Peyer's patch (tissue), 4 donors: Measurements from ENCODE around the gene CDH10. TPM values are rescaled to one million over a fixed set of nuclear protein-coding genes. Genes with fewer than 3 reads are reported as not detected.

ENCODE experiments used
- DNase-seq, 3 donors: peaks; one replicate each; pipeline ENCODE4 v3.0.0-alpha.2; 2017 to 2019
- H3K27ac ChIP-seq, 4 donors: fragments of 200-600 bp; sonication (generic); one replicate each; pipeline ENCODE4 v1.5.1; 2016 to 2019
- H3K27me3 ChIP-seq, 2 donors: fragments of 200-600 bp; sonication (generic); one replicate each; pipeline ENCODE4 v1.5.1; 2019
- H3K36me3 ChIP-seq, 3 donors: fragments of 200-600 bp; sonication (generic); one replicate each; pipeline ENCODE4 v1.5.1; 2016 to 2019
- H3K4me1 ChIP-seq, 4 donors: fragments of 200-600 bp; sonication (generic); one replicate each; pipeline ENCODE4 v1.5.1; 2016 to 2019
- H3K4me3 ChIP-seq, 4 donors: fragments of 200-600 bp; sonication (generic); 1 replicate in 3 of 4; 2 replicates in 1 of 4; pipeline ENCODE4 v1.5.1; 2016 to 2019; ENCODE audit warnings: mild to moderate bottlenecking in 1 of 4
- H3K9me3 ChIP-seq, 4 donors: fragments of 200-600 bp; sonication (generic); one replicate each; pipeline ENCODE4 v1.5.1; 2016 to 2019; ENCODE audit warnings: mild to moderate bottlenecking in 1 of 4
- CTCF ChIP-seq, 6 experiments: fragments of 450-650 bp in 4 of 6; fragments of 200-600 bp in 2 of 6; sonication (generic) in 1 of 6; IDR thresholded peaks; one replicate each; pipeline ENCODE4 v1.5.1; 2017 to 2019; ENCODE audit warnings: antibody characterized with exemption in 6 of 6, mild to moderate bottlenecking in 3 of 6, moderate library complexity in 1 of 6
- POLR2A ChIP-seq, 2 donors: fragments of 450-650 bp; IDR thresholded peaks; one replicate each; pipeline ENCODE4 v1.5.1; 2017; ENCODE audit warnings: antibody characterized with exemption in 2 of 2, mild to moderate bottlenecking in 2 of 2, moderate library complexity in 2 of 2
- small RNA-seq, 2 donors: library from RNA; depleted of rRNA; stranded (forward); fragments of <200 nt; gene quantifications; one replicate each; pipeline ENCODE3, GENCODE V24; 2016
- total RNA-seq, 4 donors: library from RNA; depleted of rRNA; stranded (reverse); fragments of >200 nt; gene quantifications; one replicate each; pipeline ENCODE4 v1.1.0, GENCODE V29; 2016

The CDH10 gene
- total RNA-seq, 4 donors from 2014 or later: not detected

GRCh38 chr5:24472518-24472917 lies 172.3 kb downstream of the CDH10 start:
- no peak overlapping the region for H3K4me3 ChIP-seq
- no peaks in the 10 kb centered on the region for H3K27me3 ChIP-seq
- no peaks in the 10 kb centered on the region for H3K4me1 ChIP-seq
- no peaks in the 10 kb centered on the region for H3K36me3 ChIP-seq
- DNase-seq: no peak
- TF ChIP-seq CTCF (IDR thresholded peaks at IDR 0.05) (no peak), POLR2A (IDR thresholded peaks at IDR 0.05) (no peak)
- no peaks in the 10 kb centered on the region for H3K9me3 ChIP-seq
- no peak overlapping the region for H3K27ac ChIP-seq

- TF ChIP-seq CTCF (IDR thresholded peaks at IDR 0.05) (no peak), POLR2A (IDR thresholded peaks at IDR 0.05) (no peak)
- no peak overlapping the region for H3K27ac ChIP-seq
- no peaks in the 10 kb centered on the region for H3K9me3 ChIP-seq
- no peaks in the 10 kb centered on the region for H3K4me1 ChIP-seq
- DNase-seq: no peak
- H3K4me3 ChIP-seq: no peak overlapping the region
- H3K27me3 ChIP-seq: no peaks in the 10 kb centered on the region
- no peaks in the 10 kb centered on the region for H3K36me3 ChIP-seq
Observed at GRCh38 chr5:24444414-24444813, 200.4 kb downstream of the CDH10 start.

GRCh38 chr5:24439465-24439864 lies 205.3 kb downstream of the CDH10 start:
- TF ChIP-seq POLR2A (IDR thresholded peaks at IDR 0.05) (no peak), CTCF (IDR thresholded peaks at IDR 0.05) (no peak)
- Histone ChIP-seq H3K9me3 (no peaks in the 10 kb centered on the region), H3K27me3 (no peaks in the 10 kb centered on the region), H3K27ac (no peak overlapping the region), H3K4me1 (no peaks in the 10 kb centered on the region), H3K4me3 (no peak overlapping the region), H3K36me3 (no peaks in the 10 kb centered on the region)
- DNase-seq: no peak

Small RNA genes within 50 kb of the gene (small RNA-seq; reads per million reads assigned to genes)
- gene AC091885.1: 0 reads per million in 2 donors
- 0 reads per million in 2 donors for gene RF00017
